GM21619 (cell line): ENCODE measurements around the gene ANKRD37.

Experiments used
- ATAC-seq: cut with Tn5 transposase; IDR thresholded peaks from one replicate; pipeline ENCODE4 v1.9.1; 2021; ENCODE audit not compliant: unreplicated experiment

Gene ANKRD37

GRCh38 chr4:185412412-185412811, 15.8 kb downstream of the ANKRD37 start:
- ATAC-seq: no peak

DNA sequence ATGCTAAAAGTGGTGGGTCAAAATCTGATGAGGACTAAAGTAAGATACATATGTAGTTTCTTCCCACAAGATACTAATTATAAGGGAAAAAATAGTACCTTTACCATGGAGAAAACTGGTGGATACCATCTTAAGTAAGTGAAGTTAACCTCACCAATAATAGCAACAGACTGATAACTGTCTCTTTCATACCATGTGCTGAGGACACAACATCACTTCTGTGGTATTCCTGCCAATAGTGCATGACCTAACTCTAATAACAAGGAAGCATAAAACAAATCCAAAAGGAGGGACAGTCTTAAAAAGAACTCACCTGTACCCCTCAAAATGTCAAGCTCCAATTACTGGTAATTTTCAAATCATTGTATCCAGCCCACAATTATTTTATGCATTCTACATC, 20.3 kb downstream of the ANKRD37 start:
- no peak for ATAC-seq

DNA sequence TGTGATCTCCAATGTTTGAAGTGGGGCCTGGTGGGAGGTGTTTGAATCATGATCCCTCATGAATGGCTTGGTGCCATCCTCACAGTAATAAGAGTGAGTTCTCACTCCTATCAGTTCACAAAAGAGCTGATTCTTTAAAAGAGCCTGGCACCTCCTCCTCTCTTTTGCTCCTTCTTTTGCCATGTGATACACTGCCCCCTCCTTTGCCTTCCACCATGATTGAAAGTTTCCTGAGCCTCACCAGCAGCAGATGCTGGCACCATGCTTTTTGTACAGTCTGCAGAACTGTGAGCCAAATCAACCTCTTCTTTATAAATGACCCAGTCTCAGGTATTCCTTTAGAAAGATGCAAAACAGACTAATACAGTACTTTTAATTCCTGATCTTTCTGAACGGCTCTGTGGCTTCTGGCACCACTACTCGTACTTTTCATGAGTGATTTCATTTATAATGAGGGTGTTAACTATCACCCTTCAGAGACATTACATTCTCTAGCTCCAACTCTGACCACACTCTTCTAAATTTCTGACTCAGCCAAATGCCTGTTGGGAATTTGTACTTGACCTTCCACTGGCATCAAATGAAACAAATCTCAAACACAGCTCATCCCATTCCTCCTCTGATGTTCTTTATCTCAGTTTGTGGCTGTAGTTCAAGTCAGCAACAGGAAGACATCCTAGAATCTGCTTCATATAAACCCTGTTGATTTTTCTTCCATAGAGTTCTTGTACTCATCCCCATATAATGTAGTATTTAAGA, 24.9 kb downstream of the ANKRD37 start:
- ATAC-seq: no peak

GRCh38 chr4:185424905-185425646, 28.4 kb downstream of the ANKRD37 start:
- ATAC-seq: peak; percentile 0

DNA sequence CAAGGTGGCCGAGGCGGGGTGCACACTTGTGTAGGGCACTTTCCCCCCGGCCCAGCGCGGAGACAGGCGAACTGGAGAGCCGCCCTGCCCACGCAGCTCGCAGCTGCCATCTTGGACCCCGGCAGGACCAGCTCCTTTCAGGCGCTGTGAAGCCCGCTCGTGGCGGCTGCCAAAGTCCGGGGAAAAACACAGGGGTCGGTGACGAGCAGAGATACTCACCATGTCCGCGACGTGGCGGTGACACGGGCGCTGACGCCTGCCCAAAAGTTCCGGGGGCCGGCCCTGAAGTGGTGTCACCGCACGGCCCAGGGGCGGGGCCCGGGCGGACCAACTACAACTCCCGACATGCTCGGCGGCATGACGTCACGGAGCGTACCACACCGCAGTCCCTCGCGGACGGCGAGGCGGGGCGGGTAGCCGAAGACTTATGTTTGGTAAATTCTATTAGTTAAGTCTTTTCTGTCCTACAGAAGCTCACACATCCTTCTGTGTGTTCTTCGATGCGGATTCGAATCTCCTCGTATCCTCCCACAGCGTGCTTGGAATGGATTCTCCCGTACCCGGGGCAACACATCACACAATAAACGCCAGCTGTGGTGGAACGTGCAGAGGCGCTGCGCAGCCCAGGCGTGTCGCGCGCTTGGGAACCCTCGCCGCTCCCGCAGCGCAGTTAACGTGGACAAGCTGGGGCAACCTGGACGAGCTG, 29.2 kb downstream of the ANKRD37 start, which contains the start of gene UFSP2:
Gene UFSP2 (minus strand): TSS at position 318 of the 706 bp plus-strand sequence. CDS start 96 bp downstream, at position 222.
- ATAC-seq: peak; percentile 92

DNA sequence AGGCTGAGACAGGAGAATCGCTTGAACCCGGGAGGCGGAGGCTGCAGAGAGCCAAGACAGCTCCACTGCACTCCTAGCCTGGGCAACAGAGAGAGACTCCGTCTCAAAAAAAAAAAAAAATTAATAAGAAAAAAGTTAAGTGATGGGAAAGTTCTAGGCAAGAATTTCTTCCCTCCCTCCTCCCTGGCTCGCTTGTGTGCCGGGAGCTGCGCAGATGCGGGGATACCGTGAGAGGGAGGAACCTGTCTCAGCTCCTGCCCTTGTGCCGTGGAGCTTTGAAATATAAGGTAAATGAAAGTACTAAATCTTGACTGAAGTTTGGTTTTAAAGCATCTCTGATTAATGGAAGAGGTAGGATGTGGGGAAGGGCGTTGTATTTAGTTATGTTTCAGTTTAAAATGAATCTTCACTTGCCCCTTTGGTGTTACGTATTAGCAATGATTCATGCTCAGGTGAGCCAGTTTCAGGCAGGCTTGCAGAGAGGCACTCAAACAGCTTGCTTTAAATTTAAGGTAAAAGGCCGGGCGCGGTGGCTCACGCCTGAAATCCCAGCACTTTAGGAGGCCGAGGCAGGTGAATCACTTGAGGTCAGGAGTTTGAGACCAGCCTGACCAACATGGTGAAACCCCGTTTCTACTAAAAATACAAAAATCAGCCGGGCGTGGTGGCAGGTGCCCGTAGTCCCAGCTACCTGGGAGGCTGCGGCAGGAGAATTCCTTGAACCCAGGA, 30.5 kb downstream of the ANKRD37 start:
- no peak for ATAC-seq

DNA sequence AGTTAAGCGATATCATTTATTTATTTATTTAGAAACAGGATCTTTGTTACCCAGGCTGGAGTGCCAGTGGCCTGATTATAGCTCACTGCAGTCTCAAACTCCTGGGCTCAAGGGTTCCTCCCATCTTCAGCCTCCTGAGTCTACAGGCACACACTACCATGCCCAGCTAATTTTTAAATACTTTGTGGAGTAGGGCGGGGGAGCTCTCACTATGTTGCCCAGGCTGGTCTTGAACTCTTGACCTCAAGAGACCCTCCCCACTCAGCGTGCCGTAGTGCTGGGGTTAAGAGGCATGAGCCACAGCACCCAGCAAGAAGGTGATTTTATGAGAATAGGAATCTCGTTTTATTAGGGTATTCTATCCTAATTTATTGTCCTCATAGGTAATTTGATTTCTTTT, 33.0 kb downstream of the ANKRD37 start:
- no peak for ATAC-seq

DNA sequence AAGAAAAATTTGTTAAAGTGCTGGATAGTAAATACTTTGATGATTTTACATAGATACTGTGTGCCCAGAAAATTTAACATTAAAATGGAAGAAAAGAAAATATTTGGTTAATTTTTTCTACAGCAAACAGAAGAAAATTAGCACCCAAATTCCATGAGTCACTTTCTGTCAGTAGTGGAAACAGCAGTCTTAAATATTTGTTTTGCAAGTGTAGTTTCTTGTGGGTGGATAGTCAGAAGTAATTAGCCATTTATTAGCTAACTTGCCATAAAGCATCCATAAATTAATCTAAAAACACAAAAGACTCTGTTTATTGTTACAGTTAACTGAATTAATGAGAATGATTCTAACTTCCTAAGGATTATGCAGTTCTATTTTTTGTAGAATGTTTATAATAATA, 38.8 kb downstream of the ANKRD37 start:
- ATAC-seq: no peak

DNA sequence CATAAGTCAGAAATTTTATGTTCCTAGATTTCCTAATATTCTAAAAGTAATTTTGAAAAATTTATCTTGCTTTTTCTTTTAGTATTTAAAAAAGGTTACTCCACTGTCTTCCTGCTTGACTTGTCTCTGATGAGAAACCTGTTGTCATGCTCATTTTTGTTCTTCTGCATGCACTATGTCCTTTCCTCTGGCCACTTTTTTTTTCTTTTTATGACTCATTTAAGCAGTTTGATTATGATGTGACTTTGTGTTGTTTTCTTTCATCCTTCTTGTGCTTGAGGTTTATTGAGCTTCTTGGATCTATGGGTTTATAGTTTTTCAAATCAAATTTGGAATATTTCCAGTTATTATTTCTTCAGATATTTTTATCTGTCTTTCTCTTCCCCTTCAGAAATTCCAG, 41.2 kb downstream of the ANKRD37 start:
- ATAC-seq: peak; percentile 64

GRCh38 chr4:185441479-185441878, 44.8 kb downstream of the ANKRD37 start:
- ATAC-seq: no peak

GRCh38 chr4:185445209-185445608, 48.6 kb downstream of the ANKRD37 start:
- no peak for ATAC-seq
